HG03108 (cell line): Measurements from ENCODE around the gene INPP5E.

Source experiments
- ATAC-seq: cut with Tn5 transposase; IDR thresholded peaks from one replicate; pipeline ENCODE4 v1.9.1; 2021; ENCODE audit warnings: moderate library complexity; ENCODE audit not compliant: unreplicated experiment

The INPP5E gene

DNA sequence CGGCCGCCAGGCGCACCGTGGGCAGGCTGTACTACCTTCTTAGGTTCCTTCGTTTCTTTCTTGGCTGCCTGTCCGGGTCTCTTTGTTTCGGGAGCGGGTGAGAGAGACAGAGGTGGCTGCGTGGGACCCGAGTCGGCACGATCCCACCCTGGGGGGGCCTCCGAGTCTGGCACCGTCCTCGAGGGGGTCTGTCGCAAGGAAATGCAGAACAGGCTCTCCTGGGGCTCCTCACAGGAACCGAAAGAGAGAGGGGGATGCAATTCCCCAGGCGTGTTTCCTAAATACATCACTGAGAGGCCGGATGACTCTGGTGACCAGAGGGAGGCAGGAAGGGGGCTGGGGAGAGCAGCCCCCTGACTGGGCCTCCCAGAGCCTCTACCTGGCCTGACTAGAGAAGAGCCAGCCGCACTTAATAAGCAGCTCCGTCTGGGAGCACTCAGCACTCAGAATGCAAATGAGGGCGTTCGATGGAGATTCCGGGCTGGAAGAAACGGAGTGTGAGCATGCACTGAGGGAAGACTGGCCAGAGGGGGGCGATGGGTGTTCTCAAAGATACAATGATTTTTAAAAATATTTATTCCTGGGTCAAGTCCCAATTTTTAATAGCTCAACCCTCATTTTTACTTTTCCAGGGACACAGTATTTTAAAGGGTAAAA lies 11.7 kb upstream of the INPP5E start:
- no peak for ATAC-seq

DNA sequence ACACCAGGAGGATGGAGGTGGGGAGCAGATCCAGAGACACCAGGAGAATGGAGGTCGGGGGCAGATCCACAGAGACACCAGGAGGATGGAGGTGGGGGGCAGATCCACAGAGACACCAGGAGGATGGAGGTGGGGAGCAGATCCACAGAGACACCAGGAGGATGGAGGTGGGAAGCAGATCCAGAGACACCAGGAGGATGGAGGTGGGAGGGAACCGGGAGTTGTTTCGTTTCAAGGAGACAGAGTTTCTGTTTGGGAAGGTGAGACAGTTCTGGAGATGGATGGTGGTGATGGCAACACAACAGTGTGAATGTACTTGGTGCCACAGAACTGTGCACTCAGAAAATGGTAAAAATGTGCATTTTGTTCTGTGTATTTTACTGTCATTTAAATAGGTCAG lies 9.0 kb upstream of the INPP5E start:
- no peak for ATAC-seq

DNA sequence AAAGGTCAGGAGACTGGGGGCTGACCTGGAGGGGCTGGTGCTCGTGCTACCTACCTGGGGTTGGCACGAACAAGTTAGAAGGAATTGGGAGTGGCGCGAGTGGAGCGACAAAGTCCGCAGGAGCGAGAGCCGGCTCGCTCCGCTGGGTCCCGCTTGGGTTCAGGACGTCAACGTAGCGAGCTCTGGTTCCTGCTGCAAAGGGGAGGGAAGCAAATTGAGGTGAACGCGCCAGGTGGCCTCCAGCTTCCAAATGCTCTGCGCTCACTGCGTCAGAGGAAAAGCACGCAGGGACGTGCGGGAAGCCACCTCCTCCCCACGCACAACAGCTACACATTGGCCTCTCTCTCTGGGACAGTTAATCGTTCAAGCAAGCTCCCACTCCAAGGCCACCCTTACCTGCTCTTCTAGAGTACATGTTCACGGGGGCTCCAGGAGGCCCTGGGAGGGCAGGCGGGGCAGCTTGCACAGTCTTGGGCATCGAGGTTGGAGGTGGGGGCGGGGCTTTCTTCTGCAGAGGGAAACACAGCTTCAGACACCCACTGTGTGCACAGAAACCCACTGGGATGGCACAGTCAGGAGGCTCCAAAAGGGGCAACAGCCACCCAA lies 7.6 kb upstream of the INPP5E start:
- ATAC-seq, result no peak

DNA sequence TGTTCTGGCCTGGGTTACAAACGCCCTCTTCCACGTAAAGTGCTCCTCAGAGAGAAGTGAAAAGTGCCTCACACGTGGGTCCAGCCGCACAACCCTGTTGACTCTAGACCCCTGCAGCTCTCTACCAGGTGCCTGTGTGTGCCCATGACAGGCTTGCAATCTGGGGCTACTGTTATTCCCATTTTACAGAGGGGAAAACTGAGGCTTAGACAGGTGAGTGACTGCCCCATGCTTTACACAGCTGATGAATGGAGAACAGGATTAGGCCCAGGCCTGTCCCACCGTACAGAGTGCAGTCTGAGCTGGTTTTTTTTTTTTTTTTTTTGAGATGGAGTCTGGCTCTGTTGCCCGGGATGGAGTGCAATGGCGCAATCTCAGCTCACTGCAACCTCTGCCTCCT lies 6.2 kb upstream of the INPP5E start:
- ATAC-seq, result no peak

DNA sequence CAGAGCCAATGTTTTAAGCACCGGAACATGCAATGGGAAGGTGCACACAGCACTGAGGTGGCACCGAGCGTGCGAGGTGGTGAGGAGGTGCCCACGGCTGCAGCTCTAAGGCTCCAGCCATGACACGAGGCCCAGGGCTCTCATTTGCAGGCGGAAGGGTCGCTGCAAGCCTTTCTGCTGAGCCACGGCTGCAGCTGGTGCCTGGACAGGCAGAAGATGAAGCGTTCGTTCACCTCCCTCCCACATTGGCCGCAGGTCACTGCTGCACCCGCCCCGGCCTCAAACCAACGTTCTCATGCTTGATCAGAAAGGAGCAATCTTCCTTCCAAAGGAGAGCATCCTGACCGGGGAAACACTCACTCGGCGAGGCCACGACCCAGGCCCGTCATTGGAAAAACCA lies 4.5 kb upstream of the INPP5E start:
- ATAC-seq, result no peak

DNA sequence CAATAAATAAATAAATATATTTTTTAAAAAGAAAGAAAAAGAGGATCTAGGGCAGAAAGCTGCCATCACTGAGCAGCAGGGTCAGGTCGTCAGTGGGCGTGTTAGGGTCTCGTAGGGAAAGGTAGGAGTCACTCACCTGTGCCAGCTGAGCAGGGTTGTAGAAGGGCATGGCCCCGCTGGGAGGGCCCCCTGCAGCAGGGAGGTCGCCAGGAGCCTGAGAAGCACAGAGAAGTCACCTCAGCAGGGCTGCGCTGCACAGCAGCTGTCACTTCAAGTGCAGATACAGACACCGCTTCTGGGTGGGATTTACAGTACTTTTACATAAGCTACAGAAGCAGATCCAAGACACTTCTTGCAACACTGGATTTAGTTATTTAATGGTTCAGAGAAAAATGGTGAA lies 4.0 kb upstream of the INPP5E start:
- ATAC-seq, result no peak

DNA sequence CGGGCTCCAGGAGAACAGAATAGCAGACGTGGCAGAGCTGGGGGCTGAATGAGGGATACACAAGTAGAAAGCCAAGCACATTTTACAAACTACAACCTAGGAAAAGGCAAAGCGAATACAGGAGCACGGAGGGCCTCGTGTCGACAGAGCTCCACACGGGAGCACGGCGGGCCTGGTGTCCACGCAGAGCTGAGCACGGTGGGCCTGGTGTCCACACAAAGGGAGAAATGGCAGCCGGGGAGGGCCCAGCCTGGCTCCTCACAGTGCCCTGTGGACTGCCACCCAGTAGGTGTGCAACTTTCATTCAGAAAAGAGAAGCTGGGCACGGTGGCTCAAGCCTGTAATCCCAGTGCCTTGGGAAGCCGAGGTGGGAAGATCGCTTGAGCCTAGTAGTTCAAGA lies 3.4 kb upstream of the INPP5E start:
- ATAC-seq, result no peak

DNA sequence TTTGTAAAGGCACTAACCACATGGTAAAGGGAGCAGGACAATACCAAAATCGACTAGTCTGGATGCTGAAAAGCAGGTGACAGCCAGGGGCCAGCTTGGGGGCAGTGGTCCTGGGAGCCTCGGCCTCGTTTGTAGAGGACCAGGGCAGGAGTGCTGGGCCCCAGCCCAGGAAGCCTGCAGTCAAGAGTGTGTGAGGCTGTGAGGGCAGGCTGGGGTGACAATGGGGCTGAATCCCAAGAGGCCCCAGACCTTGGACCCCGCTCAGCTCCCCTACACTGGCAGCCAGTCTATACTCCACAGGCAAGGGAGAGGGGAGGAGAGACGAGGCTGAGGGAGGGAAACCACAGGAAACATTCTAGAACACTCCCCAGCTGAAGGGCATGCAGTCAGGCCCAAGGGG lies 2.6 kb upstream of the INPP5E start:
- no peak for ATAC-seq

DNA sequence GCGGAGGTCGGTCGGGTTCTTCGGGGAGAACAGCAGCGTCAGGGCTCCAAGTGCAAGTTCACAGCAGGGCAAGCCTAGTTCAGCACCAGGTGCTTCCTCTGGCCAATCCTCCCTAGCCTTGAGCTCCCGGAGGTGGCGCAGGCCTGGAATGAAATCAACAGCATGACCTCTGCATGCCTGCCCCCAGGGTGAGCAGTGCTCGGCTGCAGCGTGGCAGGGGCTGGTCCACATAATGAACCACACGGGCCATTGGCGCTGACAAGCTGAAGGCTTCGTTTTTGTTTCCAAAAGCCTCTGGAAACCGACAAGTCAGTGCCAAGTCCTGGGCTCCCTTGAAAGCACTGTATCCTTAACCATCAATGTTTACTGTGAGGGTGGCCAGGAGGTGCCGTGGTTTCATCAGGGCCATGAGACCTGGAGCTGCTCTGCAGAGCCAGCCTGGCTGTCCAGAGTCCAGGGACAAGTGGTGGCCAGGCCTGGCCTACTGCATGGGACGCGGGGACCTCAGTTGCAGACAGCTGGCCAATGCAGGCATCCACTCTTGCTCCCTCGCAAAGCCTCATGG lies 2.1 kb upstream of the INPP5E start:
- no peak for ATAC-seq

DNA sequence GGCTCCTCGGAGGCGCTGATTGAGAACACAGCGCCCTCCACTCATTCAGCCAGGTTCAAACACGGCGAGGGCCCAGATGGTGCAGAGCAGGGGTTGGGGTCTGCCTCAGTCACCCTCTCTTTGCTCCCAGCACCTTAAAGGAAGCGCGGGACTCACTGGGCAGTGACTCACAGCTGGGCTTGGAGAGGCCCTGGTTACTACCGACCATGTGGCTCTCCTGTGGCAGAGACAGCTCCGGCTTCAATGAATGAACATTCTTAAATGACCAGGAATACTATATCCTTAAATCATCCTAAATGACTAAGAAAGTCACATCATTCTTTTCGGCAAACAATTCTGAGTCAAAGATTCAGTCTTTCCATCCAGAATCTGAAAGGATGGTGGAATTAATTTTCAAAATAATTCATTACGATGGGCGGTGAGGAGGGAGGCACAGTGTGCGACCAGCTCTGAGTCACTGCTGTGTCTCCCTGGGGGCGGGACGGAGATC lies 1.6 kb upstream of the INPP5E start:
- ATAC-seq, result no peak

DNA sequence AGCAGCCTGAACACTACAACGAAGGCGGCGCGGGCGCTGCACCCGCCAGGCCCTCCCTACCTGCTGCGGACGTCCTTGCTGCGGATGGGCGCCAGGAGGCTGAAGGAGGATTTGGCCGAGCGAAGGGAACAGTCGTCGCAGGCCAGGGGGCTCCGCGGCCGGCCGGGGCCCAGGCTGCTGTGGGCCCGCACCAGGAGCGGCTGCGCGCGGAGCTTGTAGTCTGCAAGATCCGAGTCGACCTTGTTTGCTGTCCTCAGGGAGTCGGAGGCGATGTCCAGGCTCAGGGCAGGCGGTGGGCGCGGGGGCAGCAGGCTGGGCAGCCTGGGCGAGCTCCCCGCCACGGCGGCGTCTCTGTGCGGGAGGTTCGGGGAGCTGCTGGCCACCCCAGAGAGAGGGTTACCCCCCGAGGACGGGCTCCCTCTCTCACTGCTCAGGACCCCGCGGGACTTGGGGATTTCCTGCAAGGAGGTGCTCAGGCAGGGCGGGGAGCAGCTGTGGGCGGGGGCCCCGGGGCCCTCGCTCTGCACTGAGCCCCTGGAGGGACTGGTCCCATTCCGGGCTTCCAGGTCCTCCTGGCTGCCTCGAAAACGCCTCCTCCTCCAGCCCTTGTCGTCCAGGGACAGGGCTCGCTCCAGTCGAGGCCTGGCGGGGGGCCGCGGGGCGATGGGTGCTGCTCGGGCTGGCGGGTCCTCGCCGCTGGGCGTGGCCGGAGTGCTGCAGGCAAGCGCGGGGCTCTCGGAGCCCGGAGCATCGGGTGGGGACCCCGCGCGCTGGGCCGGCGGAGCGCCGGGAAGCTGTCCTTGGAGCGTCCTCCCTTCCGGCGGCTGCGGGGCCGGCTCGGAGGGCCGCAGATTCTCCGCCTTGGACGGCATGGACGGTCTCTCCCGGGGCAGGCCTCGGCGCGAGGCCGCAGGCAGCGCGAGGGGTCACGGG lies 831 bp downstream of the INPP5E start:
- peak; percentile 39 for ATAC-seq

DNA sequence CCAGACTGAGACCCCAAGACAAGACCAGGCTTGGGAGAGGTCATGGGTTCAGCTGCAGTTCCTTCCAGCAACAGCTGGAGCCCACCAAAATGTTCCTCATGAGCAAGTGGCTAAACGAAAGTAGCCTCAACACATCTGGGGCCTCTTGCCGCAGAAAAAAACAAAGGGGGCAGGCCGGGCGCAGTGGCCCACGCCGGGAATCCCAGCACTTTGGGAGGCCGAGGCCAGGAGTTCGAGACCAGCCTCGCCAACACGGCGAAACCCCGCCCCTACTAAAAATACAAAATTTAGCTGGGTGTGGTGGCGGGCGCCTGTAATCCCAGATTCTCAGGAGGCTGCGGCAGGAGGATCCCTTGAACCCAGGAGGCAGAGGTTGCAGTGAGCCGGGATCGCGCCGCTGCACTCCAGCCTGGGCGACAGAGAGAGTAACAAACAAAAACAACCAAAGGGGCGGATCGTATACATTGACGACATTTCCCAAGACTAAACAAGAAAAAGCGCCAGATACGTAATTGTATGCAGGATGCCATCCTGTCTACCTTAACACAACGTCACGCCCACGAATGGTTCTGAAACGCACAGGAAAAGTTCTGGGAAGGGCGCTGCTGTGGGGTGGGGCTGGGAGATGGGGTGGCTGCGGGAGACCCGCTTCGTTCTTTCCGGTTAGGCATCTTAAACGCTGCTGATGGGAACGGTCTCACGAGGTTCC lies 1.7 kb downstream of the INPP5E start:
- no peak for ATAC-seq

DNA sequence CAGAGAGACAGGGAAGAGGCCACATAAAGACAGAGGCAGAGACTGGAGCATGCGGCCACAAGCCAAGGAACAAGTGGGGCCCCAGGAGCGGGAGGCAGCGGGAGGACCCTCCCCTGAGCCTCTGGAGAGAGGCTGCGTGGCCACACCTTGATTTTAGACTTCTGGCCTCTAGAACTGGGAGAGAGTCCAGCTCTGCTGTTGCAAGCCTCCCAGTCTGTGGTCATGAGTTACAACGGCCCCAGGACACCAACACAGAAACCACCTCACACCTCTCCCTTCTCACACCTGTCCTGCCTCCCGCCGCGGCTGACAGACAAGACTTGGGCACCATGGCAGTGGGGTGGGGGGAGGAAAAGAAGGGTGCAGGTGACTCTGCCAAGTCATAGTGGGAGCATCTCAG lies 2.2 kb downstream of the INPP5E start:
- ATAC-seq, result no peak

DNA sequence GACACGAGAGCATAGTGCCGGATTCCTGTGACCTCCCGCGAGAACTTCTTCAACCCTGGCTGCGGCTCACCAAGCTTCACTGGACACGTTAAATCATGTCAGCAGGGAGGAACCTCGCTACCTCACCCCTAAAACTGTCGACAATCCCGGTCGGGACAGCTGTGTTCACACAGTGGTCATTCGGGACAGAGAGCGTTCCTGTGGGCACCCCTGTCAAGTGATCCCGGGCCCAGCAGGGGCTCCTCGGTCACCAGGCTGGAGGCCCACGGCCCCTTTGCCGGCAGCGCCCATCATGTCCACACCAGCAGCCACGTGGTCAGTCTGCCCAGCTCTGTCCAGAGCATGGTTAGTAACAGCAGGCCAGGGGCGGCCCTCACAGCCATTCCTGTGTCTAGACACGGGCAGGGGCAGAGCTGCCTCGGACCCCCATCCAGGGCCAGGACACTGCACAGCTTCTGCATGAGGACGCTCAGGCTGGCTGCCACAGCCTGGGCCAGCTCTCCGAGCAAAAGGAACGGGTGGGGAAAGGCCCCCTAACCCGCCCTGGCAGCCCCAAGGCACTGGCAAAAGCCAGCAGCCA lies 3.5 kb downstream of the INPP5E start:
- no peak for ATAC-seq

DNA sequence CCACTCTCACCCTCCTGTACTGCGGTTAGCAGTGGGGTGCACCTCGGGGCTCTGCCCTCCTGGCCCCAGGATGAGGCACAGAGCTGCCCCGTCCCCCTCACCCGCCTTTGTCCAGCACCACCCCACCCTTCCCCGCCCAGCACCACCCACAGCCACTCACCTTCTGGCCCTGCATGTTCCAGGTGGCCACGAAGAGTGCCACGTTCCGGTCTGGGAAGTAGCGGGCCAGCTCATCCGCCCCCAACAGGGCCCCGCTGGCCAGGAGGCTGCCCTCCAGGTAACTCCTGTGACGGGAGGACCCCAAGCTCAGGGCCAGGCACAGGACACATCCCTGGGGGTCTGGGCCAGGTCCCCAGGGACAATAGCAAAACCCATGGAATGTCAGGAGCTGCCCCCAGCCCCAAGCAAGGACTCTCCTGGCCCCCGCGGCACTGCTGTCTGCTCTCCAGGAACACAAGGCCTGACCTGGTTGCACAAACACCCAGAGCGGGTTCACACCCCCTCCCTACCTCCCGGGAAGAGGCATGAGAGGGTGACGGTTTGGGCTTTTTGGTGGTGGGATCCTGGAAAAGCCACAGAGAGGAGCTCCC lies 5.0 kb downstream of the INPP5E start:
- ATAC-seq, result no peak

DNA sequence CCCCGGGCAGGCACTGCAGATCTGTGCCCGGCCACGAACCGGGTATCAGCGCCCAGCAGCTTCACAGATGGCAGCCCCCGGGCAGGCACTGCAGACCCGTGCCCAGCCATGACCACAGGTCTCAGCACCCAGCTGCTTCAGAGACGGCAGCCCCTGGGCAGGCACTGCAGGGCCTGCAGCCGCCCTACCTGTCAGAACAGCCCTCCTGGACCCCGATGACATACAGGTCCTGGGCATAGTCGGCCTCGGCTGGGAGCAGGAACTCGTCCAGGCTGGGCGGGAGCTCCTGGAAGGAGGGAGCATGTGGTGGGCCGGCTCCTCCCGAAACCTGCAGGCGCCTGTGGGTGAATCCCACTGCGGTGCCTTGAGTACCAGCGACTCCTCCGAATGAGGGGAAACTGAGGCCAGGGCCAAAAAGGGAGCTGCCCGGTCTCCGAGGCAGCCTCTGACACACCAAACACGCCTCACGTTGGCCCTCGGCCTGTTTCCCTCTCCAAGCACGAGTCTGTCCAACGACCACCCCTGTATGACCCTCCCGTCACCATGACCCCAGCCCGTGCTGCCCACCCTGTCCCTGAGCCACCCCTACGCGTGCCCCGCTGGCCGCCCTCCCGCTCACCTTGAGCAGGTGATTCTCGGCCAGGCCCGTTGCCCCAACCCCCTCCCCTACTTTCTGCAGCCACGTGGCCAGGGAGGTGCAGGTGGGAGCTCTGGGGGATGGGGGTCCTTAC lies 5.6 kb downstream of the INPP5E start:
- ATAC-seq, result no peak

DNA sequence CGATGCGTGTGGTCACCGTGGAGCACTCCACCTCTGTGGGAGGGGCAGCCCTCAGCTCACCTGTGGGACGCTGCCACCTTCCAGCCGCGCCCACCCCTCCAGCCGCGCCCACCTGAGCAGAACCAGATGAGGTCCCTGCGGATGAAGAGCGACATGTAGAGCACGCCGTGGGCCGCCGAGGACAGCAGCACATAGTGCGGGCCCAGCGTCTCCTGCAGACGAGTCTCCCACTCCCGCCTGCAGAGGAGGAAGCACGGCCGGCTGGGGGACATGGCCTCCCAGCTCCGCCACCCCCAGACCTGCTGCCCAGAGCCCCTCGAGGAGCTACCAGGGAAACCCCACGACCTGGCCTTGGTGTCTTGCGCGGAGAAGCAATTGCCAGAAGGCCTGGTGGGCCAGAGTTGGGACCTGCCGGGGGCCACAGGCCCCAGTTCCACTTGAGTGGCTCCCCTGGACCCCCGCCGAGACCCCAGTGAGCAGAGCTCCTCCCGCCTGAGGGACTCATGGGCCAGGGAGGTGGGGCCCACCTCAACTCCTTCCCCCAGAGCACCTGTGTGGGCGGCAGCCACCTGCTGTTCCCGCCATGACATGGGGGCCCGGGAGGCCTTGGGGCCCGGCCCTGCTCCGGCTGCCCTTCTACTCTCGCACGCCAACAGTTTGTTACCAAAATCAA lies 6.5 kb downstream of the INPP5E start:
- ATAC-seq, result no peak

DNA sequence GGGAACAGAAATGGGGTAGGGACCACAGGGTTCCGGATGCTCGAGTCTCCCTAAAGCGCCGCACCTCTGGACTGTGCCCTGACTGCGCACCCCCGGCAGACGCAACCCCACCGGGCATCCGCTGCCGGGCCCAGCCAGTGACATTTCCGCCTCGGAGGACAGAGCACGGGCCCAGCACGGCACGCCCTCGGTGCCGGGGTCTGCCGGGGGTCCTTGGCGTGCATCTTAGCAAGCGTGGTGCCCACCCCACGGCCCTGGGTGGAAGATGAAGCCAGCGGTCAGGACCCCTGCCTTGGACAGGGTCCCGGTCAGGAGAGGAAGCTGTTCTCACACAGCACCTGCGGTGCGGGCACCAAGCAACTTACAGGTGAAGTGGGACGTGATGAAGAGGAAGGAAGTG lies 7.1 kb downstream of the INPP5E start:
- ATAC-seq, result no peak

DNA sequence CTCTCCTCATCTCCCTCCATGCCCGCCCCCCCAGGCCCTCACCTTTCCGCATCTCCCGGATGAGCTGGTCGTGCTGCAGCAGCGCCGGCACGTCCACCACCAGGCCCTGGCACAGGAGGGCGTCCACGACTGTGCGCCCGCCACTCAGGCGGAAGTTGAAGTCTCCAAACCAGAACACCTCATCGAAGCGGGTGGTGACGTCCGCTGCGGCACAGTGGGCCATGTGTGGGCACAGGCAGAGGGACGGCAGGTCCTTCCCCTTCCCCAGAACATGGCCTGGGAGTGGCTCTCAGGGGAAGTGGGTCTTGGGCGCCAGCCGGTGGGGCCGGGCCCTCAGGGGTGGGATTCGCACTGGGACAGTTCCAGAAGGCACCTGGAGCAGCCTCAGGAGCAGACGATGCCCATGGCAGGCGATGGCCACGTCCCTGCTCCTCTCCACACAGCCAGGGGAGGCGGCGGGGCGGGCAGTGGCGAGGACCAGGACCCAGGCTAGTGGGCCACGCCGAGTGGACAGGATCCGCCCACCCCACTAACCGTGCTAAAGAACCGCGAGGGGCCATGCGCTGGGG lies 7.8 kb downstream of the INPP5E start:
- ATAC-seq, result no peak
